ENCODE measurements around the gene TACC2.

DNA sequence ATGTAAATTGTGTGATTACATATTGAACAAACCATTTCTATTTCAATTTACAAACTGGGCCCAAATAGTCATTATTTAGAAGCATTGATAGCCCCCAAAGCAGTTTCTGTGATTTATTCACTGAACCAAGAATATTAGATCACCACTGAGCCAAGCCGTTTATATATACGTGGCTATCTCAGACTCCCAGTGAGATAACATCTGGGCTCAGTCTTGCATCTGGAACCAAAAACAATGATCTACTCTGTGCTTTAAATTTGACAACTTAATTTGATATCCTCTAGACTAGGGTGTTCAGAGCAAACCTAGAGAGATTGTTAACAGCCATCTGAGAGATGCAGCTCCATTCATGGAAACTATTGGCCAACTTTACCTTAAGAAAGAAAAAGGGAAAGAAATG is 240.7 kb downstream of the TACC2 start:
- TF ChIP-seq, protein P1, sequence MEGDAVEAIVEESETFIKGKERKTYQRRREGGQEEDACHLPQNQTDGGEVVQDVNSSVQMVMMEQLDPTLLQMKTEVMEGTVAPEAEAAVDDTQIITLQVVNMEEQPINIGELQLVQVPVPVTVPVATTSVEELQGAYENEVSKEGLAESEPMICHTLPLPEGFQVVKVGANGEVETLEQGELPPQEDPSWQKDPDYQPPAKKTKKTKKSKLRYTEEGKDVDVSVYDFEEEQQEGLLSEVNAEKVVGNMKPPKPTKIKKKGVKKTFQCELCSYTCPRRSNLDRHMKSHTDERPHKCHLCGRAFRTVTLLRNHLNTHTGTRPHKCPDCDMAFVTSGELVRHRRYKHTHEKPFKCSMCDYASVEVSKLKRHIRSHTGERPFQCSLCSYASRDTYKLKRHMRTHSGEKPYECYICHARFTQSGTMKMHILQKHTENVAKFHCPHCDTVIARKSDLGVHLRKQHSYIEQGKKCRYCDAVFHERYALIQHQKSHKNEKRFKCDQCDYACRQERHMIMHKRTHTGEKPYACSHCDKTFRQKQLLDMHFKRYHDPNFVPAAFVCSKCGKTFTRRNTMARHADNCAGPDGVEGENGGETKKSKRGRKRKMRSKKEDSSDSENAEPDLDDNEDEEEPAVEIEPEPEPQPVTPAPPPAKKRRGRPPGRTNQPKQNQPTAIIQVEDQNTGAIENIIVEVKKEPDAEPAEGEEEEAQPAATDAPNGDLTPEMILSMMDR (IDR thresholded peaks at IDR 0.05) = no peak
- no peak for TF ChIP-seq POLR2A (IDR thresholded peaks at IDR 0.05)
